K562 (cell line): ENCODE results near the gene RSU1. TPM values are rescaled to one million over a fixed set of nuclear protein-coding genes. Genes with fewer than 3 reads are reported as not detected.

Experiments
- ATAC-seq: fragments of 200-7000 bp; cut with Tn5 transposase; 3 replicates; pipeline ENCODE4 v1.9.1; 2020; ENCODE audit warnings: moderate library complexity
- BruUV-seq: library from RNA; stranded (reverse); fragments of 400-500 nt; replicated peaks from 2 replicates; lab custom pipeline; 2021; lab: Mats Ljungman, UMichigan
- CTCF ChIA-PET: fragments of 300-600 bp; formaldehyde crosslinking; extraction: SDS; loops from one replicate; lab custom pipeline; 2021; ENCODE audit warnings: low intra/inter-chr PET ratio; lab: Yijun Ruan, JAX
- POLR2A ChIA-PET: fragments of 300-600, 350-650 bp; sonication (Branson Sonifier 250); formaldehyde crosslinking; extraction: SDS; loops from one replicate; lab custom pipeline; 2021; ENCODE audit warnings: antibody characterized with exemption, inconsistent platforms; lab: Yijun Ruan, JAX
- DNase-seq, 4 experiments: peaks; one replicate each; pipeline versions ENCODE4 v3.0.0 to v3.0.0-alpha.2; 2011 to 2018; ENCODE audit warnings: low spot score in 3 of 4, mixed read lengths in 3 of 4; ENCODE audit errors: extremely low read depth in 1 of 4
- FAIRE-seq: peaks from 2 replicates; lab custom pipeline; 2011; peaks lifted over from hg19 to GRCh38; lab: Jason Lieb, UNC
- H2AFZ ChIP-seq: 2 replicates; pipeline ENCODE4 v1.6.0; 2011; ENCODE audit warnings: low read depth, low read length, control low read depth, inconsistent platforms
- H3K27ac ChIP-seq: fragments of 200-600 bp; 3 replicates; pipeline ENCODE4 v1.8.0; 2011; ENCODE audit warnings: low read depth, mild to moderate bottlenecking, control low read depth, inconsistent platforms, low read length, moderate library complexity, mixed read lengths; ENCODE audit errors: extremely low read depth
- H3K27me3 ChIP-seq, 2 experiments: fragments of 300-600 bp in 1 of 2; 2 replicates in 1 of 2; 3 replicates in 1 of 2; pipeline versions ENCODE4 v1.6.0 to v1.8.0; 2011; ENCODE audit warnings: inconsistent platforms in 2 of 2, low read length in 2 of 2, mild to moderate bottlenecking in 1 of 2, mixed read lengths in 1 of 2, moderate library complexity in 1 of 2; ENCODE audit not compliant: control insufficient read depth in 2 of 2, insufficient read depth in 2 of 2
- H3K36me3 ChIP-seq: fragments of 300-600 bp; 3 replicates; pipeline ENCODE4 v1.8.0; 2011; ENCODE audit warnings: mild to moderate bottlenecking, low read length, inconsistent platforms; ENCODE audit not compliant: control insufficient read depth, insufficient read depth
- H3K4me1 ChIP-seq, 2 experiments: fragments of 200-600 bp in 1 of 2; replicated peaks in 1 of 2; 2 replicates in 1 of 2; 3 replicates in 1 of 2; pipeline versions ENCODE4 v1.5.1 to v1.8.0; 2011; ENCODE audit warnings: inconsistent platforms in 2 of 2, low read length in 2 of 2, mild to moderate bottlenecking in 1 of 2, mixed read lengths in 1 of 2, moderate library complexity in 1 of 2; ENCODE audit not compliant: control insufficient read depth in 2 of 2, insufficient read depth in 2 of 2
- H3K4me2 ChIP-seq: 2 replicates; pipeline ENCODE4 v1.6.1; 2011; ENCODE audit warnings: low read length, control low read depth, inconsistent platforms, mixed read lengths; ENCODE audit not compliant: insufficient read depth
- H3K4me3 ChIP-seq: fragments of 200-600 bp; sonication (generic), shearing (Covaris generic); 2 replicates; pipeline ENCODE4 v1.5.1; 2016; ENCODE audit warnings: control low read depth, inconsistent platforms
- H3K79me2 ChIP-seq: fragments of 200-600 bp; 3 replicates; pipeline ENCODE4 v1.8.0; 2011; ENCODE audit warnings: low read length, inconsistent platforms; ENCODE audit not compliant: control insufficient read depth, insufficient read depth
- H3K9ac ChIP-seq, 2 experiments: 2 replicates each; pipeline versions ENCODE4 v1.6.0 to v1.6.1; 2011; ENCODE audit warnings: low read depth in 2 of 2, low read length in 2 of 2, control low read depth in 1 of 2, inconsistent platforms in 1 of 2, mild to moderate bottlenecking in 1 of 2, mixed read lengths in 1 of 2; ENCODE audit not compliant: insufficient read depth in 1 of 2
- H3K9me1 ChIP-seq: one replicate; pipeline ENCODE4 v1.6.0; 2011; ENCODE audit warnings: inconsistent platforms, mild to moderate bottlenecking, low read length, moderate library complexity; ENCODE audit not compliant: control insufficient read depth, insufficient read depth
- H3K9me3 ChIP-seq: replicated peaks from 2 replicates; pipeline ENCODE4 v1.5.1; 2011; ENCODE audit warnings: low read depth, low read length, inconsistent platforms; ENCODE audit not compliant: control insufficient read depth, insufficient read depth
- H4K20me1 ChIP-seq: replicated peaks from 2 replicates; pipeline ENCODE4 v1.6.1; 2011; ENCODE audit warnings: low read length, inconsistent platforms, mixed read lengths; ENCODE audit not compliant: control insufficient read depth, insufficient read depth
- ARID3B ChIP-seq: fragments of 250-450 bp; sonication (Bioruptor Pico); IDR thresholded peaks from 2 replicates; pipeline ENCODE4 v1.4.0; 2020; ENCODE audit warnings: borderline replicate concordance
- ARNT ChIP-seq, 2 experiments: fragments of 450-650 bp; IDR thresholded peaks; 2 replicates each; pipeline ENCODE4 v1.6.1; 2016; ENCODE audit warnings: mild to moderate bottlenecking in 1 of 2
- BDP1 ChIP-seq: IDR thresholded peaks from 3 replicates; pipeline ENCODE4 v1.6.1; 2011; ENCODE audit not compliant: insufficient read length, insufficient read depth
- CC2D1A ChIP-seq: fragments of 450-650 bp; IDR thresholded peaks from 2 replicates; pipeline ENCODE4 v1.6.1; 2017; ENCODE audit warnings: mild to moderate bottlenecking
- MAZ ChIP-seq, 2 experiments: fragments of 450-650 bp in 1 of 2; sonication (generic) in 1 of 2; formaldehyde crosslinking; IDR thresholded peaks in 1 of 2; conservative IDR thresholded peaks in 1 of 2; 2 replicates each; pipeline versions ENCODE4 v1.4.0 to v1.5.0; 2020; ENCODE audit warnings: mild to moderate bottlenecking in 1 of 2, missing genetic modification reagents in 1 of 2
- NBN ChIP-seq: fragments of 450-650 bp; IDR thresholded peaks from 2 replicates; pipeline ENCODE4 v1.6.1; 2016; ENCODE audit warnings: low read depth, mild to moderate bottlenecking
- NCOR1 ChIP-seq: fragments of 450-650 bp; IDR thresholded peaks from 2 replicates; pipeline ENCODE4 v1.6.1; 2016; ENCODE audit warnings: mild to moderate bottlenecking, moderate library complexity
- NR4A1 ChIP-seq, 2 experiments: fragments of 250-450 bp in 1 of 2; fragments of 450-650 bp in 1 of 2; sonication (Bioruptor Pico) in 1 of 2; IDR thresholded peaks; 2 replicates each; pipeline versions ENCODE4 v1.4.0 to v1.6.1; 2016 to 2020; ENCODE audit warnings: mild to moderate bottlenecking in 2 of 2, missing compliant biosample characterization in 1 of 2, missing genetic modification characterization in 1 of 2, moderate library complexity in 1 of 2
- RAD21 ChIP-seq, 2 experiments: fragments of 250-450 bp in 1 of 2; fragments of 450-650 bp in 1 of 2; sonication (Bioruptor Pico) in 1 of 2; formaldehyde crosslinking in 1 of 2; IDR thresholded peaks in 1 of 2; conservative IDR thresholded peaks in 1 of 2; 2 replicates each; pipeline versions ENCODE4 v1.4.0 to v1.8.0; 2020 to 2022; ENCODE audit warnings: mild to moderate bottlenecking in 2 of 2, moderate library complexity in 1 of 2
- RBM39 ChIP-seq: fragments of 200-400 bp; formaldehyde crosslinking; optimal IDR thresholded peaks from 2 replicates; pipeline ENCODE3; 2018; ENCODE audit warnings: low read depth, low read length
- SMC3 ChIP-seq: conservative IDR thresholded peaks from 2 replicates; pipeline ENCODE4 v1.6.1; 2011; ENCODE audit warnings: low read depth, low read length, improper control_type of control experiment; ENCODE audit not compliant: insufficient read depth
- STAG1 ChIP-seq: sonication (generic); formaldehyde crosslinking; IDR thresholded peaks from 2 replicates; pipeline ENCODE4 v1.5.0; 2020; ENCODE audit warnings: missing genetic modification reagents, borderline replicate concordance
- TBP ChIP-seq: optimal IDR thresholded peaks from 2 replicates; pipeline ENCODE3; 2011; ENCODE audit warnings: low read depth, low read length, improper control_type of control experiment
- TFAP4 ChIP-seq: sonication (generic); formaldehyde crosslinking; IDR thresholded peaks from 2 replicates; pipeline ENCODE4 v1.8.0; 2022; ENCODE audit warnings: missing genetic modification reagents, mild to moderate bottlenecking, moderate library complexity, borderline replicate concordance
- TSC22D4 ChIP-seq: fragments of 450-650 bp; IDR thresholded peaks from 2 replicates; pipeline ENCODE4 v1.6.1; 2016; ENCODE audit warnings: missing genetic modification characterization, missing biosample characterization, control low read depth
- ZNF280B ChIP-seq: fragments of 250-450 bp; sonication (Bioruptor Pico); IDR thresholded peaks from 2 replicates; pipeline ENCODE4 v1.5.1; 2021; ENCODE audit warnings: mild to moderate bottlenecking
- ZNF436 ChIP-seq: fragments of 250-450, 450-650 bp; sonication (Bioruptor Pico); formaldehyde crosslinking; IDR thresholded peaks from 2 replicates; pipeline ENCODE4 v1.7.0; 2020; ENCODE audit warnings: mild to moderate bottlenecking
- ZNF551 ChIP-seq: fragments of 250-450 bp; sonication (Bioruptor Pico); IDR thresholded peaks from 2 replicates; pipeline ENCODE4 v1.5.0; 2021; ENCODE audit warnings: mild to moderate bottlenecking, moderate library complexity
- ZNF764 ChIP-seq: fragments of 250-450 bp; sonication (Bioruptor Pico); IDR thresholded peaks from 2 replicates; pipeline ENCODE4 v1.4.0; 2020; ENCODE audit warnings: low read depth, mild to moderate bottlenecking, moderate library complexity
- WGBS: fragments of 100-300 bp; shearing (Covaris generic); methylation state at CpG from one replicate; pipeline ENCODE4 v1.1.6; 2016; ENCODE audit warnings: low coverage, mixed read lengths; ENCODE audit not compliant: insufficient coverage; ENCODE audit errors: missing lambda C conversion rate; 5-methylcytosine and 5-hydroxymethylcytosine counted together
- in situ Hi-C: fragments of 300-500 bp; cut with MboI; formaldehyde crosslinking; loops from 4 replicates; pipeline ENCODE4 v1.15.0; 2018; ENCODE audit warnings: inconsistent platforms, mixed read lengths
- intact Hi-C: fragments of 100-400 bp; cut with micrococcal nuclease; formaldehyde crosslinking; loops from 2 replicates; pipeline ENCODE4 v1.14.2; 2022
- polyA plus RNA-seq, 8 experiments: library from polyadenylated mRNA; depleted of rRNA in 4 of 8; stranded (reverse) in 5 of 8; unstranded in 3 of 8; fragments of >200 nt; fragmentation: Nextera tagmentation in 2 of 8; fragmentation: Illumina TruSeq in 1 of 8; extraction: Ambion mirVana in 2 of 8; extraction: Trizol in 1 of 8; gene quantifications; 2 replicates each; pipeline versions ENCODE4 v1.2.1 to v1.2.3, GENCODE V29; 2011 to 2014; ENCODE audit warnings: inconsistent platforms in 1 of 8, missing spikeins in 1 of 8
- total RNA-seq, 7 experiments: library from RNA; depleted of rRNA in 6 of 7; stranded (reverse); fragments of >200 nt in 6 of 7; fragmentation: Illumina TruSeq in 2 of 7; extraction: Trizol in 2 of 7; gene quantifications; 2 replicates each; pipeline versions ENCODE4 v1.2.1 to v1.2.3, GENCODE V29; 2011 to 2021; ENCODE audit warnings: low replicate concordance in 1 of 7

RSU1 gene
- total and polyA plus RNA-seq, 9 of the 15 experiments (the other 6 are each of a cell fraction or from before 2014, with no cell fraction given) = 18.8 to 67.3 (median 31.5) TPM

- POLR2A ChIA-PET = interaction anchor here (0.6 to 0.7 kb wide), 2 partner anchors 79 to 816 kb away, joined by 3 read pairs; partner anchors contain the start of gene STAM
- TF ChIP-seq TFAP4 (peak; percentile 20; the same call in 1 of the 2 replicates), TSC22D4 (no peak), MAZ (CRISPR knock-in tag; conservative IDR thresholded peaks at IDR 0.05 in 1 of 2, IDR thresholded peaks at IDR 0.05 in 1 of 2) (0 out of 4 replicates have a peak, but pooled peaks of 1 of the 2 experiments have one; percentile 21), ZNF280B (CRISPR knock-in tag) (no peak), NCOR1 (no peak), ARNT (IDR thresholded peaks at IDR 0.05) (no peak), ZNF551 (no peak), TBP (peak; percentile 32), STAG1 (CRISPR knock-in tag) (peak; percentile 69; the same call in 1 of the 2 replicates), CC2D1A (0 out of 2 replicates have a peak, but pooled peaks have one; percentile 19), SMC3 (peak; percentile 56; the same call in 1 of the 2 replicates), RBM39 (no peak), ARID3B (CRISPR knock-in tag) (no peak), ZNF436 (CRISPR knock-in tag) (no peak), RAD21 (CRISPR knock-in tag; conservative IDR thresholded peaks at IDR 0.05 in 1 of 2, IDR thresholded peaks at IDR 0.05 in 1 of 2) (peak; percentile 64 to 78), NBN (no peak), ZNF764 (no peak), BDP1 (no peak), NR4A1 (CRISPR knock-in tag; IDR thresholded peaks at IDR 0.05) (no peak), NR4A1 (tag; IDR thresholded peaks at IDR 0.05) (no peak)
Observed at GRCh38 chr10:16828114-16828568, 10.9 kb upstream of the RSU1 start.

More at GRCh38 chr10:16828114-16828568, 10.9 kb upstream of the RSU1 start:
- WGBS = 8% methylated on average over 11 of the region's 11 CpGs
- H4K20me1 ChIP-seq = no peaks in the 10 kb centered on the region
- ATAC-seq (peak; percentile 87), FAIRE-seq (peak; percentile 64), DNase-seq (peak; percentile 22 to 85 (median 28))
- H3K9ac ChIP-seq = no peak overlapping the region
- H3K36me3 ChIP-seq = no peaks in the 10 kb centered on the region
- peak overlapping the region; percentile 42; the same call in 1 of the 2 replicates for H2AFZ ChIP-seq
- H3K9me3 ChIP-seq = no peaks in the 10 kb centered on the region
- BruUV-seq = no TSS peak
- no peak overlapping the region for H3K4me2 ChIP-seq
- in situ Hi-C loops (loop anchor here (25.0 kb wide), 4 partner anchors 659 to 1409 kb away; no protein-coding TSS in a partner anchor), intact Hi-C loops (loop anchor here (5.0 kb wide), 1 partner anchor 429 kb away; no protein-coding TSS in a partner anchor)
- H3K9me1 ChIP-seq = no peaks in the 10 kb centered on the region
- H3K27me3 ChIP-seq = no peaks in the 10 kb centered on the region; a peak in 1 of 5 replicates
- no peak overlapping the region for H3K27ac ChIP-seq
- CTCF ChIA-PET = interaction anchor here (0.6 to 2.9 kb wide), 4 partner anchors 24 to 1044 kb away, joined by 3 to 16 read pairs (median 3); no protein-coding TSS in a partner anchor
- H3K4me1 ChIP-seq = no peaks in the 10 kb centered on the region; a peak in 1 of 5 replicates
- H3K79me2 ChIP-seq = no peaks in the 10 kb centered on the region
- H3K4me3 ChIP-seq = no peak overlapping the region
